ENCODE results near the gene RANBP10. TPM values are rescaled to one million over a fixed set of nuclear protein-coding genes. Genes with fewer than 3 reads are reported as not detected.

RANBP10 gene
- total and polyA plus RNA-seq, 2 of the 13 experiments (the other 11 are each of a cell fraction or from before 2014, with no cell fraction given): 9.2 to 22.7 TPM

GRCh38 chr16:67847064-67847861, 40.9 kb upstream of the RANBP10 start, which contains the start of gene CENPT (continued):
- TF ChIP-seq ZNF512B (CRISPR knock-in tag; IDR thresholded peaks at IDR 0.05; ENCODE audit: borderline replicate concordance) (no peak), ZNF121 (CRISPR knock-in tag; IDR thresholded peaks at IDR 0.05) (no peak), ZNF343 (CRISPR knock-in tag; IDR thresholded peaks at IDR 0.05) (no peak), RARG (CRISPR knock-in tag; IDR thresholded peaks at IDR 0.05; ENCODE audit: low read depth) (no peak), CTCF (CRISPR knock-in tag; IDR thresholded peaks at IDR 0.05) (no peak; the same call in 1 of the 2 replicates), MZF1 (CRISPR knock-in tag; IDR thresholded peaks at IDR 0.05; ENCODE audit: borderline replicate concordance) (0 out of 2 replicates have a peak, but pooled peaks have one; percentile 37), ZSCAN12 (CRISPR knock-in tag; IDR thresholded peaks at IDR 0.05) (no peak), HMGXB3 (CRISPR knock-in tag; IDR thresholded peaks at IDR 0.05; ENCODE audit: borderline replicate concordance) (no peak), ZBTB7B (CRISPR knock-in tag; IDR thresholded peaks at IDR 0.05) (no peak), ZFP82 (CRISPR knock-in tag; IDR thresholded peaks at IDR 0.05; ENCODE audit: borderline replicate concordance) (no peak), JARID2 (CRISPR knock-in tag; IDR thresholded peaks at IDR 0.05; ENCODE audit: insufficient replicate concordance) (no peak), FOXO1 (CRISPR knock-in tag; IDR thresholded peaks at IDR 0.05) (no peak), ZNF589 (CRISPR knock-in tag; conservative IDR thresholded peaks at IDR 0.05) (no peak; the same call in 1 of the 2 replicates), PHF20 (CRISPR knock-in tag; IDR thresholded peaks at IDR 0.05) (no peak), KAT8 (CRISPR knock-in tag; IDR thresholded peaks at IDR 0.05) (no peak), ARNTL (CRISPR knock-in tag; IDR thresholded peaks at IDR 0.05) (no peak)
- TF ChIP-seq, protein P1, sequence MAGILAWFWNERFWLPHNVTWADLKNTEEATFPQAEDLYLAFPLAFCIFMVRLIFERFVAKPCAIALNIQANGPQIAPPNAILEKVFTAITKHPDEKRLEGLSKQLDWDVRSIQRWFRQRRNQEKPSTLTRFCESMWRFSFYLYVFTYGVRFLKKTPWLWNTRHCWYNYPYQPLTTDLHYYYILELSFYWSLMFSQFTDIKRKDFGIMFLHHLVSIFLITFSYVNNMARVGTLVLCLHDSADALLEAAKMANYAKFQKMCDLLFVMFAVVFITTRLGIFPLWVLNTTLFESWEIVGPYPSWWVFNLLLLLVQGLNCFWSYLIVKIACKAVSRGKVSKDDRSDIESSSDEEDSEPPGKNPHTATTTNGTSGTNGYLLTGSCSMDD (CRISPR knock-in tag; IDR thresholded peaks at IDR 0.05): no peak
- TF ChIP-seq, protein P2, sequence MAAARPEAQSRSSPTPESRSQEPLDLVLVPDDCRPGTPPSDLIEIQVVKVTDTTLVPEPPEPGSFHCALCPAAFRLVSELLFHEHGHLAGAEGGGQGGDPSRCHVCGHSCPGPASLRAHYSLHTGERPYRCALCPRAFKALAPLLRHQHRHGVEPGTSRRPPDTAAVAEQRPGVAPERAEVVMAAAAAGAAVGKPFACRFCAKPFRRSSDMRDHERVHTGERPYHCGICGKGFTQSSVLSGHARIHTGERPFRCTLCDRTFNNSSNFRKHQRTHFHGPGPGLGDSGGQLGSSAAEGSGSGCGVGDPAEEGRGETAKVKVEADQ (CRISPR knock-in tag; IDR thresholded peaks at IDR 0.05; ENCODE audit: borderline replicate concordance): no peak

Measured in HepG2 (cell line).